RWPE2 (cell line): Measurements from ENCODE around the gene GIT1.

Source experiments
- ATAC-seq: fragments of 200-7000 bp; cut with Tn5 transposase; 3 replicates; pipeline ENCODE4 v1.9.1; 2021; ENCODE audit warnings: low read depth
- DNase-seq: peaks from one replicate; pipeline ENCODE4 v3.0.0-alpha.2; 2020; ENCODE audit warnings: low spot score
- H3K27ac ChIP-seq: fragments of 450-650 bp; 2 replicates; pipeline ENCODE4 v1.5.1; 2017; ENCODE audit warnings: mild to moderate bottlenecking; ENCODE audit not compliant: poor library complexity, severe bottlenecking
- H3K27me3 ChIP-seq: fragments of 250-450 bp; sonication (Bioruptor Pico); 2 replicates; pipeline ENCODE4 v1.5.1; 2021; ENCODE audit warnings: mild to moderate bottlenecking, moderate library complexity; ENCODE audit not compliant: insufficient read depth, poor library complexity, severe bottlenecking
- H3K36me3 ChIP-seq: fragments of 250-450 bp; sonication (Bioruptor Pico); 2 replicates; pipeline ENCODE4 v1.5.1; 2020; ENCODE audit warnings: low read depth, mild to moderate bottlenecking, moderate library complexity
- H3K4me1 ChIP-seq: fragments of 250-450 bp; sonication (Bioruptor Pico); 2 replicates; pipeline ENCODE4 v1.5.1; 2021; ENCODE audit warnings: mild to moderate bottlenecking, moderate library complexity; ENCODE audit not compliant: insufficient read depth, poor library complexity, severe bottlenecking
- H3K4me3 ChIP-seq: fragments of 250-450 bp; sonication (Bioruptor Pico); 2 replicates; pipeline ENCODE4 v1.5.1; 2021; ENCODE audit warnings: mild to moderate bottlenecking, moderate library complexity; ENCODE audit not compliant: severe bottlenecking
- H3K9me3 ChIP-seq: fragments of 250-450 bp; sonication (Bioruptor Pico); 2 replicates; pipeline ENCODE4 v1.5.1; 2021; ENCODE audit warnings: mild to moderate bottlenecking, moderate library complexity; ENCODE audit not compliant: severe bottlenecking
- TF ChIP-seq, protein P1 (sequence below): fragments of 450-650 bp; IDR thresholded peaks from one replicate; pipeline ENCODE4 v1.5.1; 2017; ENCODE audit warnings: mild to moderate bottlenecking, moderate library complexity; ENCODE audit not compliant: poor library complexity, severe bottlenecking

GIT1 gene

GRCh38 chr17:29567304-29567553, 22.2 kb downstream of the GIT1 start:
- Histone ChIP-seq H3K27me3 (no peaks in the 10 kb centered on the region), H3K4me1 (peaks cover 3% of the 10 kb centered on the region), H3K4me3 (peak overlapping the region; percentile 53), H3K36me3 (no peaks in the 10 kb centered on the region; the same call in 1 of the 2 replicates), H3K9me3 (no peaks in the 10 kb centered on the region), H3K27ac (peak overlapping the region; percentile 79)
- DNase-seq (no peak), ATAC-seq (peak; percentile 4)
- TF ChIP-seq, protein P1, sequence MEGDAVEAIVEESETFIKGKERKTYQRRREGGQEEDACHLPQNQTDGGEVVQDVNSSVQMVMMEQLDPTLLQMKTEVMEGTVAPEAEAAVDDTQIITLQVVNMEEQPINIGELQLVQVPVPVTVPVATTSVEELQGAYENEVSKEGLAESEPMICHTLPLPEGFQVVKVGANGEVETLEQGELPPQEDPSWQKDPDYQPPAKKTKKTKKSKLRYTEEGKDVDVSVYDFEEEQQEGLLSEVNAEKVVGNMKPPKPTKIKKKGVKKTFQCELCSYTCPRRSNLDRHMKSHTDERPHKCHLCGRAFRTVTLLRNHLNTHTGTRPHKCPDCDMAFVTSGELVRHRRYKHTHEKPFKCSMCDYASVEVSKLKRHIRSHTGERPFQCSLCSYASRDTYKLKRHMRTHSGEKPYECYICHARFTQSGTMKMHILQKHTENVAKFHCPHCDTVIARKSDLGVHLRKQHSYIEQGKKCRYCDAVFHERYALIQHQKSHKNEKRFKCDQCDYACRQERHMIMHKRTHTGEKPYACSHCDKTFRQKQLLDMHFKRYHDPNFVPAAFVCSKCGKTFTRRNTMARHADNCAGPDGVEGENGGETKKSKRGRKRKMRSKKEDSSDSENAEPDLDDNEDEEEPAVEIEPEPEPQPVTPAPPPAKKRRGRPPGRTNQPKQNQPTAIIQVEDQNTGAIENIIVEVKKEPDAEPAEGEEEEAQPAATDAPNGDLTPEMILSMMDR, result no peak

- Histone ChIP-seq H3K27me3 (no peaks in the 10 kb centered on the region), H3K27ac (peak within 1 kb of the TSS; percentile 79), H3K4me3 (peak within 1 kb of the TSS; percentile 53), H3K4me1 (peaks cover 3% of the 10 kb centered on the region), H3K9me3 (no peaks in the 10 kb centered on the region), H3K36me3 (no peaks in the 10 kb centered on the region; the same call in 1 of the 2 replicates)
- ATAC-seq (peak; percentile 53), DNase-seq (peak; percentile 70)
- TF ChIP-seq, protein P1, result no peak
Observed at GRCh38 chr17:29566473-29567303, 22.8 kb downstream of the GIT1 start, which contains the start of gene ABHD15. Gene ABHD15 (minus strand): TSS chr17:29567037. CDS start chr17:29566966, 71 bp downstream.

DNA sequence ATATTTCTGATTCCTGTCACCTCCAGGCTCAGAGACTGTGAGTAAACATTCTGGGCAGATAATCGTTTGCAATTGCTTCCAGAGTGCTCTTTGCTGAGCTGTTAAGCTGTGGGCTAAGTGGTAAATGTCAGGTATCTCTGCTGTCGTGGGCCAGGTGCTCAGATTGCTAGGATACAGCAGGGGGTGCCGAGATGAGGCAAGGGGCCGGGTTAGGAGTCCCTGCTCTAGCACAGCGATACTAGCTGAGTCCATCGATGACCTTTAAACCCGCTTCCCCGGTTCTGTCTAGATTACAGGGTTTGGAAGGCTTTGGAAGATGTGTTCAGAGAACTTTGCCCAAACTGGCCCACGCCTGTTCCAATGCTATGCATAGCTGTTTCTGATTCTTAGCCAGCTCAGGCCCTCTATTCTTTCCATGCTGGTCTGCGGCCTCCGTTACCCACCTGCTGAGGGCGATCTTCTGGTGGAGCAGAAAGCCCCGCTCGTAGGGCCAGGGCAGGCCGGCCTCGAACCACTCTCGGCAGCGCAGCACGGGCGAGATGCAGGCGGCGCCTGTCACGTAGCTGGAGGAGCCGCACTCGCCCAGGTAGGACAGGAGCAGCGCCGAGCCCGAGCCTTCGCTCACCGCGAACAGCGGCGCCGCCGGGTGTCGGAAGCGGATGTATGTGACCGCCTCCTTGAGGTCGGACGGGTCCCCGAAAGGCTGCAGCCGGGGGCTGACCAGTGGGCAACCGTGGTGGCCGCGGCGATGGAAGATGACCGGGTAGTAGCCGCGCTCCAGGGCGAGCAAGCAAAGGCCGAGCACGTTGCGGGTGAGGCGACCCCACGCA, 23.6 kb downstream of the GIT1 start:
- peak; percentile 68 for DNase-seq
- H3K4me1 ChIP-seq, result peaks cover 3% of the 10 kb centered on the region
- no peaks in the 10 kb centered on the region for H3K27me3 ChIP-seq
- TF ChIP-seq, protein P1, result no peak
- no peaks in the 10 kb centered on the region for H3K9me3 ChIP-seq
- H3K36me3 ChIP-seq, result no peaks in the 10 kb centered on the region; the same call in 1 of the 2 replicates
- H3K4me3 ChIP-seq, result peak overlapping the region; percentile 53
- peak overlapping the region; percentile 79 for H3K27ac ChIP-seq
- no peak for ATAC-seq

DNA sequence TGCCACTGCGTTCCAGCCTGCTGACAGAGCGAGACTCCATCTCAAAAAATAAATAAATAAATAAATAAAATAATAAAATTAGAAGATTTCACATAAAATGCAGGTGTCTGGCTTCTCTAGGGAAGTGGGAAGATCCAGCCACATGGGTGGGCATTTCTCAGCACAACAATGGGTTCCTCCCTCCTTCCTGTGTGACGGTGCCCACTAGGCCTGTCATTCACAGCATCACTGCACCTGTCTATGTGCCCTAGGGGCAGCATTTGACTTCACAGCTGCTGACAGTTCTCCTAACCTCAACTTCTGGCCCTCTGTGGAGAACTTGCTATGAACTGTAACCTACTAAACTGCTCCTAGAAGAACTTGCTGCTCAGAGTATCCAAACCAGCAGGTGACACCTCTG, 25.6 kb downstream of the GIT1 start:
- ATAC-seq (no peak), DNase-seq (no peak)
- no peaks in the 10 kb centered on the region for H3K27me3 ChIP-seq
- TF ChIP-seq, protein P1, result no peak
- H3K36me3 ChIP-seq, result no peaks in the 10 kb centered on the region
- no peak overlapping the region for H3K4me3 ChIP-seq
- no peak overlapping the region for H3K27ac ChIP-seq
- no peaks in the 10 kb centered on the region for H3K4me1 ChIP-seq
- no peaks in the 10 kb centered on the region for H3K9me3 ChIP-seq
